Measurements from ENCODE around the gene RXRA.

Gene RXRA

DNA sequence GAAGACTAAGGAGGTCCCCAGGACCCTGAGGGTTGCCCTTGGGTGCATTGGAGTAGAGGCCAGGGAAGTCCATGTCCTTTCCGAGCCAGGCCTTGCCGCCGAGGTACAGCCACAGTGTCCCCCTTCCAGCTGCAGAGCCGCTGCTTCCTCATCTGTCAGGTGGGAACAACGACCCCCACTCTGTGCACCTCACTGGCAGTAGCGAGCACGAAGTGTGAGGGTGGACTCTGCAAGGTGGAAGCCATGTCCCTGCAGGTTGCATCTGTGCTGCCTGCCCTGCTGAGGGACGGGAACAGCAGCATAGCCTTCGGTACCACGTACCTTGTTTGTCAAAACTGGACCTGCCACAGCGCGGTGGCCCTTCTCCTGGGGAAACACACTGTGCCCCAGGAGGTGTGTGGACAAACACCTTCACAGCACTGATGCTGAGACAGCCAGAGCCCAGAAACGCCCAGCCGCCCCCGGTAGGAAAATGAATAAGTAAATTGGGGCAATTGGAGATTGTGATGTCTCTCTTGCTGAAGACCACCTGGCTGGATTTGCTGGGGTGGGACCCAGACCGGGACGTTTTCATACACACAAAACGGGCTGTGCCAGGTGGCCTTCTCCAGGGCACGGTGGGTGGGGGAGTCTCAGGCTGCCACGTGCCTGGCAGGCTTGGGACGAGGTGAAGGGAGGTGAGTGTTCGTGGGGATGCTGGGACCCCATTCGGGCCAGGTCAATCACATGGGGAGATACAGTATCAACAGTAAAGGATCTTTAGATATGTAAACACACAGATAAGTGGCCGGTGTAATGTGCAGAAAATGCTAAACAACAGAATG lies 157.3 kb downstream of the RXRA start:
- H3K4me2 ChIP-seq (ENCODE audit: low read length), result no peak overlapping the region
- H3K9ac ChIP-seq, result no peak overlapping the region
- H3K36me3 ChIP-seq (ENCODE audit: control insufficient read depth, insufficient read depth, low read length), result no peaks in the 10 kb centered on the region
- no peak overlapping the region for H3K4me3 ChIP-seq (ENCODE audit: low read depth, low read length)
- TF ChIP-seq, protein P1, sequence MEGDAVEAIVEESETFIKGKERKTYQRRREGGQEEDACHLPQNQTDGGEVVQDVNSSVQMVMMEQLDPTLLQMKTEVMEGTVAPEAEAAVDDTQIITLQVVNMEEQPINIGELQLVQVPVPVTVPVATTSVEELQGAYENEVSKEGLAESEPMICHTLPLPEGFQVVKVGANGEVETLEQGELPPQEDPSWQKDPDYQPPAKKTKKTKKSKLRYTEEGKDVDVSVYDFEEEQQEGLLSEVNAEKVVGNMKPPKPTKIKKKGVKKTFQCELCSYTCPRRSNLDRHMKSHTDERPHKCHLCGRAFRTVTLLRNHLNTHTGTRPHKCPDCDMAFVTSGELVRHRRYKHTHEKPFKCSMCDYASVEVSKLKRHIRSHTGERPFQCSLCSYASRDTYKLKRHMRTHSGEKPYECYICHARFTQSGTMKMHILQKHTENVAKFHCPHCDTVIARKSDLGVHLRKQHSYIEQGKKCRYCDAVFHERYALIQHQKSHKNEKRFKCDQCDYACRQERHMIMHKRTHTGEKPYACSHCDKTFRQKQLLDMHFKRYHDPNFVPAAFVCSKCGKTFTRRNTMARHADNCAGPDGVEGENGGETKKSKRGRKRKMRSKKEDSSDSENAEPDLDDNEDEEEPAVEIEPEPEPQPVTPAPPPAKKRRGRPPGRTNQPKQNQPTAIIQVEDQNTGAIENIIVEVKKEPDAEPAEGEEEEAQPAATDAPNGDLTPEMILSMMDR (IDR thresholded peaks at IDR 0.05), result no peak
- no peak overlapping the region for H2AFZ ChIP-seq
- no peaks in the 10 kb centered on the region for H3K9me3 ChIP-seq (ENCODE audit: control insufficient read depth, low read length)
- H3K79me2 ChIP-seq, result no peaks in the 10 kb centered on the region
- H3K27ac ChIP-seq, result no peak overlapping the region
- no peaks in the 10 kb centered on the region for H3K4me1 ChIP-seq
- no peaks in the 10 kb centered on the region for H3K27me3 ChIP-seq (ENCODE audit: control insufficient read depth, insufficient read depth, low read length)

DNA sequence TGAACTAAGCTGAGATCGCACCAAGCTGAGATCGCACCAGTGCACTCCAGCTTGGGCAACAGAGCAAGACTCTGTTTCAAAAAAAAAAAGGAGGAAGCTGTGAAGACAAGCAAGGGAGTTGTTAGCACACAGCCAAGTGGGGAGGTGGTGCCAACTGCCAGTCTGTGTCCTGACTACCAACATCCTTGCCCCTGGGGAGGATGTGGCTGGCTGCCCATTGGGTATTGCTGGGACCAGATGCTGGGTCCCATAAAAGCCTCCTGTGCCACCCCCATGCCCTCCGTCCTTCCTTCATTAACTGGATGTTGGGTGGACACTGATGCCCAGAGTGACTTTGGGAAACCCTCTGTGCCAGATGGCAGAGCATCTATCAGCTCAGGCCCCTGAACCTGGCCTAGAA lies 158.2 kb downstream of the RXRA start:
- H3K4me1 ChIP-seq, result no peaks in the 10 kb centered on the region
- H2AFZ ChIP-seq, result no peak overlapping the region
- H3K79me2 ChIP-seq, result no peaks in the 10 kb centered on the region
- no peaks in the 10 kb centered on the region for H3K36me3 ChIP-seq (ENCODE audit: control insufficient read depth, insufficient read depth, low read length)
- no peak overlapping the region for H3K4me3 ChIP-seq (ENCODE audit: low read depth, low read length)
- no peaks in the 10 kb centered on the region for H3K27me3 ChIP-seq (ENCODE audit: control insufficient read depth, insufficient read depth, low read length)
- H3K9me3 ChIP-seq (ENCODE audit: control insufficient read depth, low read length), result no peaks in the 10 kb centered on the region
- H3K4me2 ChIP-seq (ENCODE audit: low read length), result no peak overlapping the region
- no peak overlapping the region for H3K27ac ChIP-seq
- H3K9ac ChIP-seq, result no peak overlapping the region
- TF ChIP-seq, protein P1 (IDR thresholded peaks at IDR 0.05), result no peak

DNA sequence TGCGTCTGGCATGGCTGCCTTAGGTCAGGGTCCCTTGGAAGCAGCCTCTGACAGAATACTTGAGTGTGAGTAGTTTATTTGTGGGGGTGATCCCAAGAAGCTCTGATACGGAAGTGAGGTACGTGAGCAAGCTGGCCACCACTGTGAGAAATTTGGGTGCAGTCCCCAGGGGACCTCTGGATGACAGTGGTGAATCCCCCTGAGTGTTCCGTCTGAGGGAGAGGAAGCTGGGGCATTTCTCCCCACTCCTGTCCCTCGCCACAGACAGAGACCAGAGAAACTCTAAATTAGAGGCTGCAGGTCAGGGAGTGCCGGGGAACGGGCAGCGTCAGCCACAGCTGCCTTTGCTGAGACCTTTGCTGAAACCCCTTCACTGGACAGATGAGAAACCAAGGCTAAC lies 159.4 kb downstream of the RXRA start:
- Histone ChIP-seq H3K27ac (no peak overlapping the region), H3K4me1 (no peaks in the 10 kb centered on the region), H3K9ac (no peak overlapping the region), H3K9me3 (ENCODE audit: control insufficient read depth, low read length) (no peaks in the 10 kb centered on the region), H3K36me3 (ENCODE audit: control insufficient read depth, insufficient read depth, low read length) (no peaks in the 10 kb centered on the region), H3K4me2 (ENCODE audit: low read length) (no peak overlapping the region), H3K79me2 (no peaks in the 10 kb centered on the region), H3K4me3 (ENCODE audit: low read depth, low read length) (no peak overlapping the region), H2AFZ (no peak overlapping the region), H3K27me3 (ENCODE audit: control insufficient read depth, insufficient read depth, low read length) (no peaks in the 10 kb centered on the region)
- TF ChIP-seq, protein P1 (IDR thresholded peaks at IDR 0.05), result no peak

DNA sequence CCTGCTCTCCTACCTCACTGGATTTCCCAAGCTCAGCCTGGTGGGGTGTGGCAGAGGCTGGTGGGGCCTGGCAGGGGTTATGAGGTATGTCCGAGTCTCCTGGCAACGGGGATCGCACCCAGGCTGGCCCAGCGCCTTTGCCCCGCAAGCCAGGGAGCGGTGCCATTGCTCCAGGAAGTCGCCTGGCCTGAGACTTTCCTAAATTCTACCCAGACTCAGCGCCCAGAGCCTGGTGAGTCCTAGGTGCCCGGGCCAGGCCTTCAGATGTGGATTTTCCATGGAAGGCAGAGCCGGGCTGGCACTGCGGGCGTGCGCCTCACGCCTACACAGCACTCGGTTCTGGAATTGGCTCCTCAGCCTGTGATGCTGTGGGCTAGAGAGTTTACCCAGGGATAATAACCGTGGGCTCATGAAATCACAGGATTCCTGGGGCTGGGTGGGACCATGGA lies 159.9 kb downstream of the RXRA start:
- TF ChIP-seq, protein P1 (IDR thresholded peaks at IDR 0.05), result no peak
- no peak overlapping the region for H3K4me2 ChIP-seq (ENCODE audit: low read length)
- no peak overlapping the region for H3K9ac ChIP-seq
- H3K4me1 ChIP-seq, result no peaks in the 10 kb centered on the region
- H3K9me3 ChIP-seq (ENCODE audit: control insufficient read depth, low read length), result no peaks in the 10 kb centered on the region
- no peaks in the 10 kb centered on the region for H3K27me3 ChIP-seq (ENCODE audit: control insufficient read depth, insufficient read depth, low read length)
- no peak overlapping the region for H3K4me3 ChIP-seq (ENCODE audit: low read depth, low read length)
- no peak overlapping the region for H3K27ac ChIP-seq
- H3K79me2 ChIP-seq, result no peaks in the 10 kb centered on the region
- H3K36me3 ChIP-seq (ENCODE audit: control insufficient read depth, insufficient read depth, low read length), result no peaks in the 10 kb centered on the region
- no peak overlapping the region for H2AFZ ChIP-seq

DNA sequence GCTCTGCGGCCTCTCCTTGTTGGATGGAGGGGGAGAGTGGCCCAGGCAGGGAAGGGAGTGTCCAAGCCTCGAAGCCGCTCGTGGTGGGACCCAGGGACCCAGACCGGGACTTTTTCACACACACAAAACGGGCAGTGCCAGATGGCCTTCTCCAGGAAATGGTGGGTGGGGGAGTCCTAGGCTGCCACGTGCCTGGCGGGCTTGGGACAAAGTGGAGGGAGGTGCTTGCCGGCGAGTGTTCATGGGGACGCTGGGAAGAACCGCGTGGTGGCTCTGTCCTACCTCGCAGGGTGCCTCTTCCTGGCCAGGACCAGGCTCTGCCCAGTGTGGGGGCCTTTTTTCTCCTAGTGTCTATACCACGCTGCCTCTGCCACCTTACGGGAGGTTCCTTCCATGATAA lies 160.3 kb downstream of the RXRA start:
- Histone ChIP-seq H3K4me2 (ENCODE audit: low read length) (no peak overlapping the region), H3K9me3 (ENCODE audit: control insufficient read depth, low read length) (no peaks in the 10 kb centered on the region), H2AFZ (no peak overlapping the region), H3K27me3 (ENCODE audit: control insufficient read depth, insufficient read depth, low read length) (no peaks in the 10 kb centered on the region), H3K9ac (no peak overlapping the region), H3K4me1 (no peaks in the 10 kb centered on the region), H3K36me3 (ENCODE audit: control insufficient read depth, insufficient read depth, low read length) (no peaks in the 10 kb centered on the region), H3K4me3 (ENCODE audit: low read depth, low read length) (no peak overlapping the region), H3K79me2 (no peaks in the 10 kb centered on the region), H3K27ac (no peak overlapping the region)
- TF ChIP-seq, protein P1 (IDR thresholded peaks at IDR 0.05), result no peak

Measured in parathyroid adenoma (tissue), 2 donors.